Measurements from ENCODE around the gene ZNF462. TPM values are rescaled to one million over a fixed set of nuclear protein-coding genes. Genes with fewer than 3 reads are reported as not detected.
"Not testable (repeated sequence)": the region's sequence is repeated elsewhere in the genome, so short reads cannot be mapped to it uniquely, and the experiment has no call there.

ZNF462 gene
- total RNA-seq = 21.1 TPM
- long read RNA-seq = 0 reads

- ATAC-seq (peak; percentile 51), DNase-seq (ENCODE audit: missing footprints) (peak; percentile 70)
- intact Hi-C loops (cut with DNase I) = loop anchor here (5.0 to 10.0 kb wide), 8 partner anchors 99 to 961 kb away; no protein-coding TSS in a partner anchor
Observed at GRCh38 chr9:106862821-106863720, at the start of gene ZNF462. Gene ZNF462, plus strand, starts transcription at chr9:106863166. Its CDS starts 60,218 bp downstream, at chr9:106923384.

GRCh38 chr9:106816524-106816923, 46.4 kb upstream of the ZNF462 start:
- ATAC-seq = no peak
- DNase-seq (ENCODE audit: missing footprints) = no peak
- intact Hi-C loops (cut with DNase I) = no loop called here

GRCh38 chr9:106818034-106818433, 44.9 kb upstream of the ZNF462 start:
- ATAC-seq = no peak

GRCh38 chr9:106820866-106821265, 42.1 kb upstream of the ZNF462 start:
- ATAC-seq (no peak), DNase-seq (ENCODE audit: missing footprints) (no peak)
- intact Hi-C loops (cut with DNase I) = no loop called here

More at GRCh38 chr9:106818034-106818433, 44.9 kb upstream of the ZNF462 start:
- intact Hi-C loops (cut with DNase I) = no loop called here
- no peak for DNase-seq (ENCODE audit: missing footprints)

- intact Hi-C loops (cut with DNase I) = no loop called here
- no peak for DNase-seq (ENCODE audit: missing footprints)
- no peak for ATAC-seq
Observed at GRCh38 chr9:106828070-106828469, 34.9 kb upstream of the ZNF462 start.

- ATAC-seq = no peak
- intact Hi-C loops (cut with DNase I) = no loop called here
- no peak for DNase-seq (ENCODE audit: missing footprints)
Observed at GRCh38 chr9:106828965-106829364, 34.0 kb upstream of the ZNF462 start.

GRCh38 chr9:106829666-106830408, 33.1 kb upstream of the ZNF462 start:
- intact Hi-C loops (cut with DNase I) = loop anchor here (10.0 kb wide), 1 partner anchor 155 kb away; no protein-coding TSS in a partner anchor
- DNase-seq (ENCODE audit: missing footprints) = no peak
- ATAC-seq = peak; percentile 76

- no peak for DNase-seq (ENCODE audit: missing footprints)
- intact Hi-C loops (cut with DNase I) = loop anchor here (10.0 kb wide), 1 partner anchor 156 kb away; no protein-coding TSS in a partner anchor
Observed at GRCh38 chr9:106830527-106831150, 32.3 kb upstream of the ZNF462 start.

GRCh38 chr9:106834888-106835287, 28.1 kb upstream of the ZNF462 start:
- intact Hi-C loops (cut with DNase I) = loop anchor here (10.0 kb wide), 1 partner anchor 160 kb away; no protein-coding TSS in a partner anchor
- DNase-seq (ENCODE audit: missing footprints) (no peak), ATAC-seq (no peak)

More at GRCh38 chr9:106830527-106831150, 32.3 kb upstream of the ZNF462 start:
- peak; percentile 83 for ATAC-seq

GRCh38 chr9:106835840-106836239, 27.1 kb upstream of the ZNF462 start:
- ATAC-seq = no peak
- intact Hi-C loops (cut with DNase I) = loop anchor here (10.0 kb wide), 1 partner anchor 161 kb away; no protein-coding TSS in a partner anchor
- DNase-seq (ENCODE audit: missing footprints) = no peak

- DNase-seq (ENCODE audit: missing footprints) (no peak), ATAC-seq (no peak)
- intact Hi-C loops (cut with DNase I) = no loop called here
Observed at GRCh38 chr9:106843371-106843770, 19.6 kb upstream of the ZNF462 start.

- ATAC-seq = no peak
- intact Hi-C loops (cut with DNase I) = no loop called here
- no peak for DNase-seq (ENCODE audit: missing footprints)
Observed at GRCh38 chr9:106846307-106846706, 16.7 kb upstream of the ZNF462 start.

GRCh38 chr9:106846857-106847256, 16.1 kb upstream of the ZNF462 start:
- intact Hi-C loops (cut with DNase I) = no loop called here
- DNase-seq (ENCODE audit: missing footprints) = no peak

GRCh38 chr9:106851640-106852039, 11.3 kb upstream of the ZNF462 start:
- ATAC-seq; intact Hi-C loops (cut with DNase I); DNase-seq (ENCODE audit: missing footprints): not testable (repeated sequence)

More at GRCh38 chr9:106846857-106847256, 16.1 kb upstream of the ZNF462 start:
- ATAC-seq = no peak

- DNase-seq (ENCODE audit: missing footprints) = no peak
- intact Hi-C loops (cut with DNase I) = no loop called here
- ATAC-seq = no peak
Observed at GRCh38 chr9:106857811-106858470, 5.0 kb upstream of the ZNF462 start.

GRCh38 chr9:106859957-106860720, 2.8 kb upstream of the ZNF462 start:
- DNase-seq (ENCODE audit: missing footprints) (peak; percentile 75), ATAC-seq (no peak)
- intact Hi-C loops (cut with DNase I) = loop anchor here (5.0 to 10.0 kb wide), 8 partner anchors 102 to 958 kb away; no protein-coding TSS in a partner anchor

Measured in Right ventricle myocardium inferior (tissue), 1 donor.